Measurements from ENCODE around the gene THY1.
"Not testable (repeated sequence)": the region's sequence is repeated elsewhere in the genome, so short reads cannot be mapped to it uniquely, and the experiment has no call there.

THY1 gene

GRCh38 chr11:119441898-119442243, 18.9 kb upstream of the THY1 start:
- no peak overlapping the region for H3K4me3 ChIP-seq (ENCODE audit: low read depth, low read length)
- TF ChIP-seq CTCF (IDR thresholded peaks at IDR 0.05; ENCODE audit: low read depth, low read length): no peak

- no peak overlapping the region for H3K4me3 ChIP-seq (ENCODE audit: low read depth, low read length)
- TF ChIP-seq CTCF (IDR thresholded peaks at IDR 0.05; ENCODE audit: low read depth, low read length): no peak
These were observed 15.6 kb upstream of the THY1 start for GRCh38 chr11:119438599-119438998.

- not testable (repeated sequence) for H3K4me3 ChIP-seq (ENCODE audit: low read depth, low read length)
These were observed 14.5 kb upstream of the THY1 start for GRCh38 chr11:119437521-119437920.

- TF ChIP-seq CTCF (IDR thresholded peaks at IDR 0.05; ENCODE audit: low read depth, low read length): no peak
- H3K4me3 ChIP-seq (ENCODE audit: low read depth, low read length): no peak overlapping the region
These were observed 13.7 kb upstream of the THY1 start for GRCh38 chr11:119436711-119437110.

- H3K4me3 ChIP-seq (ENCODE audit: low read depth, low read length): no peak overlapping the region
- no peak for TF ChIP-seq CTCF (IDR thresholded peaks at IDR 0.05; ENCODE audit: low read depth, low read length)
These were observed 13.1 kb upstream of the THY1 start for GRCh38 chr11:119436093-119436492.

- no peak for TF ChIP-seq CTCF (IDR thresholded peaks at IDR 0.05; ENCODE audit: low read depth, low read length)
- H3K4me3 ChIP-seq (ENCODE audit: low read depth, low read length): no peak overlapping the region
These were observed 11.8 kb upstream of the THY1 start for GRCh38 chr11:119434591-119435330.

- no peak for TF ChIP-seq CTCF (IDR thresholded peaks at IDR 0.05; ENCODE audit: low read depth, low read length)
- peak overlapping the region; percentile 43 for H3K4me3 ChIP-seq (ENCODE audit: low read depth, low read length)
These were observed 10.4 kb upstream of the THY1 start for GRCh38 chr11:119433358-119433725.

All from WI38 (cell line).